RPMI8226 (cell line): ENCODE results near the gene MIPOL1.
"Not testable (repeated sequence)": the region's sequence is repeated elsewhere in the genome, so short reads cannot be mapped to it uniquely, and the experiment has no call there.

ENCODE experiments used
- DNase-seq: peaks from one replicate; pipeline ENCODE4 v3.0.0-alpha.2; 2015

MIPOL1 gene

GRCh38 chr14:37406095-37406494, 208.4 kb downstream of the MIPOL1 start:
- no peak for DNase-seq

DNA sequence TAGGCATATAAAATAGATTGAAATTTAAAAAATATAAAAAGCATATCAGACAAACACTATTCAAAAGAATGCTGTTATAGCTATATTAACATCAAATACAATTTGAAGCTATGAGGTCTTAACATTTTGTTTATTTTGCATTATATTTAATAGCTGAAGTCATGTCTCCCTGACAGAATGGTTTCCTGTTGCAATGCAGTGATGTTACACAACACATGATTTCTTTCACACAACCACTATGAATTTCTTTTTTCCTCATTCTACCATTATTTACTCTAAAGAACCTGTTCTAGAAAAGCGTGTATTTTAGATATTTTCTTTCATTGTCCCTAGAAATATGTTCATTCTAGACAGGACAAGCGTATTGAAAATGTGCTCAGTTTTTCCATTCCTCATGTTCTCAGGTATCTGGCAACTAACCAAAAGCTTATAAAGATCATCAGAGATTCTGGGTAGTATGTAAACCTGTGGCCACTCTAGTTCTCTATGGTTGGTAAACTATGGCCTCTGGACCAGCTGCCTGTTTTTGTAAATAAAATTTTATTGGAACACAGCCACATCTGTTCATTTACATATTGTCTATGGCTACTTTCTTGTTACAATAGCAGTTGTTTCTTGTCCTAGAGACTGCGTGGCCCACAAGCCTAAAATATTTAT, 213.5 kb downstream of the MIPOL1 start:
- DNase-seq = no peak

GRCh38 chr14:37413050-37413449, 215.3 kb downstream of the MIPOL1 start:
- no peak for DNase-seq

DNA sequence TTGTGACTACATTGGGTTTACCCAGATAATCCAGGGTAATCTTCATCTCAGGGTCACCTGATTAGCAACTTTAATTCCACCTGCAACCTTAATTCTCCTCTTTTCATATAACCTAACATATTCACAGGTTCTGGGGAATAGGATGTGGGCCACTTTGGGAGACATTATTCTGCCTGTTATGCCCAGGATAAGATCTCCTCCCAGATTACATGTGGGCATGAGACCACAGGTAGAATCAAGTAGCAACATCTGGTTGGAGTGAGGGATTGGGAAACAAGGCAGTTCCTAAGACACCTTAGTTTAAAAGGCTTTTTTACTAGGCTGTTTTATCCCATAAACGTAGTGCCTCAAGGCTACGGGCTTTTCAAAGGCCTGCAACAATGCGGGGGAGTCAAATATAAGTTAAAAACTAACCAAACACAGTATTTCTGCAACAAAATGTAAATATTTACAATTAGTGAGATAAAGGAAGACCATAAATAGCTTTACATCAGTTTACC, 215.8 kb downstream of the MIPOL1 start:
- DNase-seq = no peak

GRCh38 chr14:37416264-37416663, 218.5 kb downstream of the MIPOL1 start:
- DNase-seq = no peak

- no peak for DNase-seq
Observed at GRCh38 chr14:37417151-37417550, 219.4 kb downstream of the MIPOL1 start.

GRCh38 chr14:37417833-37418232, 220.1 kb downstream of the MIPOL1 start:
- no peak for DNase-seq

DNA sequence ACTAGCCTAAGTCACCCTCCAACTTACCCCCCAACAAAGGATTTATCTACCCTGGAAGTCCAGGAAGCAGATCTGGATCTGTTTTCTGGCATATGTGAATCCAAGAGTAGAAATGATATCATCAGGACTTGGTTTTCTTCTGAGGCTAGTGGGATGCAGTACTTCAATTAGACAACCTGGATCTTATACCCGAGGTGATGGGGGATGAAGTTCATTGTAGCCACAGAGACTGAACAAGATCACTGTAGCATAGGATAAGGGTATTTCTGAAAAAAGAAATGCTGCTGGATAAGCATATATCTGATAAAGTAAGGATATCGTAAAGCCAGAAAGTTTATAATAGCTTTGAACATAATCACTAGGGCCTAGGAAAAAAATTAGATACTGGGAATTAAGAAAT, 222.9 kb downstream of the MIPOL1 start:
- DNase-seq = no peak

GRCh38 chr14:37422319-37422718, 224.6 kb downstream of the MIPOL1 start:
- no peak for DNase-seq

- DNase-seq = no peak
Observed at GRCh38 chr14:37422748-37423147, 225.0 kb downstream of the MIPOL1 start.

DNA sequence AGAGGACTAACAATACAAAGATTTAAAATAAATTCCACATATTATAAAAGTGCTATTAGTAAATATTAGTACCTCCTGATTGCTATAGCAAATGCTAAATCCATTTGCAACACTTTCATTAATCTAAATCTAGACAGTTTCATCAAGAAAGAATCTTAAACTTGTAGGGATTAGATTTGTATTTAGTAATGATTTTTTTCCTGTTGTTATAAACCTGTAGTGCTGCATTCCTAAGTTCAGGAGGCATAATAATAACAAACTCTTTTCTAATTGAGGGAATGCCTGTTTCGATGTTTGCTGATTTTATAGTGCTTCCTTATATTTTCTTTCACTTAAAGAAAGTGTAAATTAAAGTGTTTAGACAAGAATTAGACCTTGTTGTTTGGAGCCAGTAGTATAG, 231.2 kb downstream of the MIPOL1 start:
- no peak for DNase-seq

DNA sequence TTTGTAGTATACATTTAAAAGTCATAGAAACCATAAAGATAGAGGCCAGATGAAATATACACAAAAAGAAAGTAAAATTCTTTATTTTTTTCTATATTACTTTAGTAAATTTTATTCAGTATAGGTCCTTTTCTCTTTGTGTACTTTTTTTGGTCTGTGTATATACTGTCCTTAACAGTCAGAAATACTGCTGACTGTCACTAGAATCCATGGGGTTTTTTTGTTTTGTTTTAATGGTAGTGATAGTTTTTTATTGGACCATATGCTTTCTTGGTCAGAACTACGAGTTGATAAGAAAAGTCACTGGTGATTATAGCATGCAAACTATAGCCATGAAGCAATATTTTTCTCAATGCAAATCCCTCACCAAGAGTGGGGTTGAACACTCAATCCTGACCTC, 231.9 kb downstream of the MIPOL1 start:
- no peak for DNase-seq

- DNase-seq = no peak
Observed at GRCh38 chr14:37434867-37435266, 237.1 kb downstream of the MIPOL1 start.

DNA sequence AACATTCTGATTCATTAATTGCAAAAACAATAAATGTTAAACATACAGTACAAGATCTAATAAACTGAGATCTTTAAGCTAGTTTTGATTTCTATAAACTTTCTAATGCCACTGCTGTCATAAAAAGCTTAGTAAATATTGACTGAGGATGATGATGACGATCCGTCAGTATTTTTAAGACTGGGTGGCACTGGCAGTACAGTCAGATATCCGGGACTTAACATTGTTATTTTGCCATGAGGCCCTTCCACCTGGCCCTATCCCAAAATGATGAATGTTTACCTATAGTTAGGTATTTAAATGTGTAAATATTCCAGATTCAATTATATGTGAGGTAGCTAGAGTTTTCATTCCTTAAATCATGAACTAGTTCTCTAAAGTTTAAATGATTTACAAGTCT, 238.8 kb downstream of the MIPOL1 start:
- no peak for DNase-seq

- no peak for DNase-seq
Observed at GRCh38 chr14:37437490-37437889, 239.8 kb downstream of the MIPOL1 start.

DNA sequence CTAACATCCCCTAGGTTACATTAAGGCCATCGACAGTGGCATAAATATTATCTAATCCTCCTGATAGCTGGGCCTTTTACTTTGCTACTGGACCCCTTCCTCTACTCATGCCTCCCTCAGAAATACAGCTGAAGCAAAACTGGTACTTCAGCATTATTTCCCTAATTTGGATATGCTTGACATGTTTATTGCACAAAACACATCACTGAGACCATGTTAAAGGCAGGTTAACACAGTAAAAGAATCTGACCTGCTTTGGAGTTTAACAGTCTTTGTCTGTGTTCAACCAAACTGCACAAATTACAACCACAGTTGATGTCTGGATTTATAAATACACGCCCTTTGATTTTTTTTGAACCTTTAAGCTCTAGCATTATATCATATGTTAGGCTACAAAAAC, 240.7 kb downstream of the MIPOL1 start:
- DNase-seq = no peak

GRCh38 chr14:37443461-37443860, 245.7 kb downstream of the MIPOL1 start:
- no peak for DNase-seq

- DNase-seq = no peak
Observed at GRCh38 chr14:37447883-37448391, 250.2 kb downstream of the MIPOL1 start.

DNA sequence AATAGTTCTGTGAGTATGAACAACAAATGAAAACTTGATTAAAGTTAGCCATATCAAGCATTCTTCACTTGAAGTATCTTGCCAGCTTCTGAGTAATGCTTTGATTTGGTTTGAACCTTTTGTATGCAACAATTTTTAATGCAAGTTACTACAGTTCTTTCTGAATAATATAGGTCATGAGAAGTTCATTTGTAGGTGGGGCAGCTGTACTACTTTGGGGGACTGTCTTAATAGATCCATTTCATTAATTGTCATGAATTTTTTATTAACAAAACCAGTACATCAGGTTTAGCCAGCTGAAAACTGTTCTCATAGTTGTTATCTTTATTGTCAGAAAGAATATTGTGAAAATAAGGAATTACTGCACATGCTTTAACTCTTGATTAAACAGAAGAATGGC, 254.6 kb downstream of the MIPOL1 start:
- no peak for DNase-seq

DNA sequence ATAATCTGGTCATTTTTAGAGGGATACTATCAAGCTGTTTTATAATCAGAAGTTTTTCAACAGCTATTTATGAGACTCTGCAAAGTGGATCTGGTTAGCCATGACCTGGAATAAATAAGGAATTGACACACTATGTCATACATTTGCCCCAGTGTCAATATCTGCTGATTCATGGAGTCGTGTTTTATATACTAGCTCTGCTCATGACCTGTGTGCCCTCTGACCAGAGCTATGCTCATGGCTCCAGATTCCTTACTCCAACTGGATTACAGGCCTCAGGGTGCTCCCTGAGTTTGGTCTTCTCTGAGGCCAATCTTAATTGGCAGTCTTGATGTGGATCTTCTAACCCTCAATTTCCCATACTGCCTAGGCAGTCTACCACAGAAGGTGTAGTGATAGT, 256.2 kb downstream of the MIPOL1 start:
- no peak for DNase-seq

- no peak for DNase-seq
Observed at GRCh38 chr14:37457334-37457733, 259.6 kb downstream of the MIPOL1 start.

DNA sequence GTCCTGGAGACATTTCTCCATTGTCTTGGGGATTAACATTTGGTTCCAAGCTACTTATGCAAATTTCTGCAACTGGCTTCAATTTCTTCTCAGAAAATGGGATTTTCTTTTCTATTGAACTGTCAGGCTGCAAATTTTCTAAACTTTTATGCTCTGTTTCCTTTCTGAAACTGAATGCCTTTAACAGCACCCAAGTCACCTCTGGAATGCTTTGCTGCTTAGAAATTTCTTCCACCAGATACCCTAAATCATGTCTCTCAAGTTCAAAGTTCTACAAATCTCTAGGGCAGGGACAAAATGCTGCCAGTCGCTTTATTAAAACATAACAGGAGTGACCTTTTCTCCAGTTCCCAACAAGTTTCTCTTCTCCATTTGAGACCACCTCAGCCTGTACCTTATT, 264.7 kb downstream of the MIPOL1 start:
- DNase-seq = not testable (repeated sequence)

GRCh38 chr14:37464192-37464858, 266.6 kb downstream of the MIPOL1 start:
- no peak for DNase-seq

- no peak for DNase-seq
Observed at GRCh38 chr14:37466003-37466622, 268.4 kb downstream of the MIPOL1 start.
